GM18505 (cell line): Measurements from ENCODE around the gene CWC22.
"Not testable (repeated sequence)": the region's sequence is repeated elsewhere in the genome, so short reads cannot be mapped to it uniquely, and the experiment has no call there.

ENCODE experiments used
- ATAC-seq: cut with Tn5 transposase; IDR thresholded peaks from one replicate; pipeline ENCODE4 v1.9.1; 2021; ENCODE audit not compliant: unreplicated experiment
- POLR2A ChIP-seq: IDR thresholded peaks from 4 replicates; pipeline ENCODE4 v1.6.1; 2011; ENCODE audit warnings: borderline replicate concordance; ENCODE audit not compliant: insufficient read depth, insufficient read length; ENCODE audit errors: extremely low read depth

Gene CWC22

DNA sequence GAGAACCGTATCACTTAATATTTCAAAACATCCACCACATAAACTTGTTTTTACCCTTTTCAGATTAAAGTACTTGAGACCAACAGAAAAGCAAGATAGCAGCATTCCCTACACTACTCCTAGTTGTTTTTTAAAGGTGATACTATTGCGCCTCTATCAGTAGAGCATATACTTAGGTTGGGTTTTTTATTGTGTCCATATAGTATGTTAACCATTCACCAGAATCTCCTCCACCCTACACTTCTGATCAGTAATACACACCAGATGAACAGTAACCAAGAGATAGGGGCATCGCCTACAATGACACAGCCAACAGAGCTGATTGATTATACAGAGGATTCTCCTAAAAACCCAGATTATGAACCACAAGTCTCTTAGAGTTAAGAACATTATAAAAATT is 75.6 kb downstream of the CWC22 start:
- no peak for TF ChIP-seq POLR2A
- no peak for ATAC-seq

DNA sequence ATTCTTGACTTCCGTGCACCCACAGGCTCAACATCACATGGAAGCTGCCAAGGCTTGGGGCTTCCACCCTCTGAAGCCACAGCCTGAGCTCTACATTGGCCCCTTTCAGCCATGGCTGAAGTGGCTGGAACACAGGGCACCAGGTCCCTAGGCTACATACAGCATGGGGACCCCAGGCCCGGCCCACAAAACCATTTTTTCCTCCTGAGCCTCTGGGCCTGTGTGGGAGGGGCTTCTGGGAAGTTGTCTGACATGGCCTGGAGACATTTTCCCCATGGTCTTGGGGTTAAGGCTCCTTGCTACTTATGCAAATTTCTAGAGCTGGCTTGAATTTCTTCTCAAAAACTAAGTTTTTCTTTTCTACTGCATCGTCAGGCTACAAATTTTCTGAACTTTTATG is 77.1 kb downstream of the CWC22 start:
- ATAC-seq, result not testable (repeated sequence)

DNA sequence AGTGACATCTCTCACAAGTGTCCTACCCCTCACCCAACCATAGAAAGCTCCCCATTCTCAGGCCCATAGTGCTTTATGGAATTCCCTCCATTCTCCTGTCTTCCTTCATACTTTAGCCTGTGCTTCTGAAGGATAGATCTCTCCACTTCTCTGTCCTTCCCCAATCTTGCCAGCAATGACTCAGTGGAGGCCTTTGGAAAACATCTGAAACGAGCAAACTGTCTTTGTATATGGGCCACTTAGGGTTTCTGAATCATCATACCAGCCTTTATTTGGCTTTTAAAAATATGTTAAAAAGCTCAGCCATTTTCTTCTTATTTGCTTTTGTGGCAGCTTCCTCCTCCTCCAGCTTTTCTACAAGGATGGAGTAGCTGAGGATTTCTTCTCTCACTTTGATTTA is 80.1 kb downstream of the CWC22 start:
- no peak for ATAC-seq
- no peak for TF ChIP-seq POLR2A

DNA sequence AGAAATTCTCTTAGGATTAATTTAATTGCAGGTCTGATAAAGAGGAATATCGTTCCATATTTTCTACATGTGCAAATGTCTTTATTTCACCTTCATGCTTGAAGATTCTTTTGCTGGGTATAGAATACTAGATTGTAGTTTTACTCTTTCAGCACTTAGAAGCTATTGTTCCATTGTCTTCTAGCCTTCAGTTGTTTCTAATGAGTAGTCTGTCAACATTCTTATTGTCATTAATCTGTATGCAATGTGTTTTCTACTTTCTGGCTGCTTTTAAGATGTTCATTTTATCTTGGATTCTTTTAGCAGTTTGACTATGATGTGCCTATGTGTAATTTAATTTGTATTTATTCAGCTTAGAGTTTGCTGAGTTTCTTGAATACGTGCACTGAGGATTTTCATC is 81.4 kb downstream of the CWC22 start:
- no peak for ATAC-seq
- TF ChIP-seq POLR2A, result no peak

DNA sequence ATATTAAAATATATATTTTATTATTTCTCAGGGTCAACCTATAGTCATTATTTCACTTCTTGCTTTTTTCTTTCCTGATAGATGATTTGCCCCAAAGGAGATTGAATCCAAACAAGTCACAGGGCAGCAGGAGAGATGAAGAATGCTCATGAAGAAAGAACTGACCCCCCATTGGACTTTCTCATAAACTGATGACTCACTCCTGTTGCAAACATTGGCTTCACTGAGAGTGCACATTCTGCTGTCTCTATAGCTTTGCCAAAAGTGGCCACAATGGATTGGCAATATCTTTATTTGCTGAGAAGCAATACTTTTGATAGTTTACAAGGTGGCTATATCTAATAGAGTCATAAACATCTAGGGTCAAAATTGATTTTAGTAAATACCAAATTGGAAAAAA is 89.8 kb downstream of the CWC22 start:
- ATAC-seq, result no peak

DNA sequence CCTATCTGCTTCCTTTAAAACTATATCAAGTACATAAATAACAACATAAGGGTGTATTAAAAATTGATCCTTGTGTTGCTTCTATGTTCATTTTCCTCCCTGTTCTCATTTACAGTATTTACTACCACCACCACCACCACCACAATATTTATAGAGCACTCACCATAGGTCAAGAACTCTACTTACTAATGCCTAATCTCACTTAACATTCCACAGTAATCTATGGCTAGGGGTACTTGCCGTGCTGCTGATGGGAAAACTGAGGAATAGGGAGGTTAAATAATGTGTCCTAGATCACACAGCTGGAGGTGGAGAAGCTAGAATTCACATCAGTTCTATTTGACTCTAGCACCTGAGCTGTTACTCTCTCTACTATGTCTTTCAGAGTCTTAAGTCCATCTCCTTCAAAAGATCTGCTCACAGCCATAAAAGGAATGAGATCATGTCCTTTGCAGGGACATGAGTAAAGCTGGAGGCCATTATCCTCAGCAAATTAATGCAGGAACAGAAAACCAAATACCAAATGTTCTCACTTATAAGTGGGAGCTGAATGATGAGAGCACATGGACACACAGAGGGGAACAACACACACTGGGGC is 91.6 kb downstream of the CWC22 start:
- TF ChIP-seq POLR2A, result no peak
- no peak for ATAC-seq

More for the DNA sequence above, 89.8 kb downstream of the CWC22 start:
- no peak for TF ChIP-seq POLR2A

DNA sequence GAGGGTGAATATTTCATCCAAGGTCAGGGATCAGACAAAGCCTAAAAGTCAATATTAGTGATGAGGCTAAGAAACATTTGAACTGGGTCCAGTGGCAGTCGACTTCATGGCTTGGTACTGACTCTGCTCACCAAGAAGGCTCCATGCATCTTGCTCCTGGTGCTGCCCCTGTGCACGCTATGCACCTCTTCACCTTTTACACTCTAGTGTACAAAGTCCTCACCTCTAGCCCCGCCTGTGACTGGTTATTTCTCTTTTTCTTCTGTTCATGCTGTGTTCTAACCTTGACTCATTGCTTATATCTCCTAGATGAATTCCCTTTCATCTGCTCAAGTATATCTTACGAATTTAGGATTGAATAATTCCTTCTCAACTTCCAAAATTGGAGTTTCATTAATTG is 93.3 kb downstream of the CWC22 start:
- no peak for ATAC-seq
- no peak for TF ChIP-seq POLR2A

DNA sequence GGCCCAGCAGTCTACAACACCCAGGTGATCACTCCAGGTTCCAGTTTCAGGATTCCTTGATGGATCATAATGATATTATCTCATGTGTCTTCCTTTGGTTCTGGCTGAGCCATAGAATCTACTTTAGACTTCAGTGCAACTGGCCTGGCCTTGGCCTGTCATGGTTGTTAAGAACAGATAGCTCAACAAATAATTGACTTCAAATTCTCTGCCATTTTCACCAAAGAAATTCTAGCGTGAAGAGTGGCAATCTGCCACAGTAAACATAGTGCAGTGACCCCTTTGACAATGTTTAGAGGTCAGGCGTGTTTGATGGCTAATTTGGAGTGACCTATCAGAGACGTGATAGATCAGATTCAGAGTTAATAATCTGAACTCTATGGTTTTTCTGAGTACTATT is 95.5 kb downstream of the CWC22 start:
- no peak for TF ChIP-seq POLR2A
- ATAC-seq, result no peak

- ATAC-seq, result no peak
- TF ChIP-seq POLR2A, result no peak
These were observed 96.4 kb downstream of the CWC22 start for GRCh38 chr2:179910735-179911113.

DNA sequence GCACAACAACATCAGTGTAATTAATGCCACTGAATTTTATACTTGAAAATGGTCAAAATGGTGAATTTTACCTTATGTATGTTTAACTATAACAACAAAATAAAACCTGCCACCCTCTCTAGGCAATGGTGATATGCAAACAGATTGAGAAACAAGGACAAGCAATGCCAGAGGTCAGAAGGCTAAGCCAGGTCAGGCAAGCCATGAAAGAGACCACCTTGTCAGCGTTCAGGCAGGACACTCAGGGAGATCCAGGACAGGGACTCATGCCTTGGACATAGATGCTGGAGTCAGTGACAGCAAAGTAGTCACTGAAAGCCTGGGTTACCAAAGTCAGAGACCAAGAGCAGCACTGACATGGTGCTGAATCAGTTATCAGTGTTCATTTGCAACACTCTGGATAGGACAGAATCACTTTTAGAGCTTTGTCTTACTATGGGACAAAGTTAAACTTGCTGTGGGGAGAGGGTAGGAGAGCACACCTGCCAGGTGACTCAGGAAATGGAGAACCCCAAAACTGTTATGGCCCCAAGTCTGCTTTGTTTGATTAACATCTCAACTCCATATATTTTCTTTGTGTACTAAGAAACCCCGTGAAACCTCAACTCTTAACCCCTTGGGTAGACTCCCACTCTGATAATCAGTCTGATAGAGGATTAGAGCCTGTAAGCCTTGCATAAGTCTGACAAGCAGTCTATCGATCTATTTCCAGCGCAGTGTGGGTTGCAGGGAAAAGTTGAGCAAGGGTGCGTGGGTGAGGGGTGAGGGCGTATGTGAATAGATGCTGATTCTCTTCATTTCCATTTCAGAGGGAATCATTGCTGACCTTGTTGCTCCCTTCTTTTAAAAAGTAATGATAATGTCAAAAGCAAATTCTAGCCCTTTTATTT is 97.0 kb downstream of the CWC22 start:
- no peak for TF ChIP-seq POLR2A
- no peak for ATAC-seq

GRCh38 chr2:179900655-179901054 is 106.4 kb downstream of the CWC22 start:
- no peak for TF ChIP-seq POLR2A
- no peak for ATAC-seq

DNA sequence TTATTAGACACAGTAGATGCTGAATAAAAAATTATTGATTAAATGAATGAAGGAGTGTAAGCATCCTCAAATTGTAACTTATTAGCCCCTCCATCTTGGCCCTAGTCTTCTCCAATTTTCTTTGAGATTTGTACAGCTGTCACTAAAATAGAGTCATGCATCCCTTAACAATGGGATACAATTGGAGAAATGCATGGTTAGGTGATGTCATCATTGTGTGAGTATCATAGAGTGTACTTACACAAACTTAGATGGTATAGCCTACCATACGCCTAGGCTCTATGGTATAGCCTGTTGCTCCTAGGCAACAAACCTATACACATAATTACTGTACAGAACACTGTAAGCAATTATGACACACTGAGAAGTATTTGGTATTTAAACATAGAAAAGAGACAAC is 107.4 kb downstream of the CWC22 start:
- no peak for TF ChIP-seq POLR2A
- no peak for ATAC-seq

GRCh38 chr2:179898873-179899272 is 108.2 kb downstream of the CWC22 start:
- peak; percentile 81 for ATAC-seq
- no peak for TF ChIP-seq POLR2A
